Glutamatergic neuron (in vitro differentiated cells): ENCODE results near the gene CDK6. TPM values are rescaled to one million over a fixed set of nuclear protein-coding genes. Genes with fewer than 3 reads are reported as not detected.

ENCODE experiments used
- DNase-seq: peaks from one replicate; pipeline ENCODE4 v3.0.0; 2022
- H3K27ac Mint-ChIP-seq: one replicate; pipeline ENCODE4 v1.8.0; 2020; ENCODE audit warnings: mild to moderate bottlenecking, mixed read lengths, inconsistent platforms; ENCODE audit not compliant: unreplicated experiment
- H3K27me3 Mint-ChIP-seq: one replicate; pipeline ENCODE4 v1.8.0; 2020; ENCODE audit warnings: mild to moderate bottlenecking, moderate library complexity, mixed read lengths, inconsistent platforms; ENCODE audit not compliant: unreplicated experiment
- H3K36me3 Mint-ChIP-seq: one replicate; pipeline ENCODE4 v1.8.0; 2020; ENCODE audit warnings: mild to moderate bottlenecking, mixed read lengths, inconsistent platforms; ENCODE audit not compliant: unreplicated experiment
- H3K4me1 Mint-ChIP-seq: one replicate; pipeline ENCODE4 v1.8.0; 2020; ENCODE audit warnings: mild to moderate bottlenecking, low read depth, mixed read lengths, inconsistent platforms; ENCODE audit not compliant: unreplicated experiment
- H3K4me3 Mint-ChIP-seq: one replicate; pipeline ENCODE4 v1.8.0; 2020; ENCODE audit warnings: mild to moderate bottlenecking, mixed read lengths, inconsistent platforms; ENCODE audit not compliant: unreplicated experiment
- H3K9me3 Mint-ChIP-seq: one replicate; pipeline ENCODE4 v1.8.0; 2020; ENCODE audit warnings: mild to moderate bottlenecking, moderate library complexity, mixed read lengths, inconsistent platforms; ENCODE audit not compliant: unreplicated experiment
- total RNA-seq: library from RNA; stranded (reverse); fragmentation: NEBNext Ultra II Directional; extraction: Animal tissue kit (Norgen Biotek cat#: 25700); gene quantifications from one replicate; pipeline ENCODE4 v1.2.1, GENCODE V29; 2021; ENCODE audit not compliant: unreplicated experiment
- TF ChIP-seq, protein P1 (sequence below): fragments of 200-600 bp; sonication (generic); IDR thresholded peaks from one replicate; pipeline ENCODE4 v1.5.0; 2021; ENCODE audit not compliant: partially characterized antibody, unreplicated experiment

CDK6 gene
- total RNA-seq, 1 donor from 2014 or later: 111 TPM

DNA sequence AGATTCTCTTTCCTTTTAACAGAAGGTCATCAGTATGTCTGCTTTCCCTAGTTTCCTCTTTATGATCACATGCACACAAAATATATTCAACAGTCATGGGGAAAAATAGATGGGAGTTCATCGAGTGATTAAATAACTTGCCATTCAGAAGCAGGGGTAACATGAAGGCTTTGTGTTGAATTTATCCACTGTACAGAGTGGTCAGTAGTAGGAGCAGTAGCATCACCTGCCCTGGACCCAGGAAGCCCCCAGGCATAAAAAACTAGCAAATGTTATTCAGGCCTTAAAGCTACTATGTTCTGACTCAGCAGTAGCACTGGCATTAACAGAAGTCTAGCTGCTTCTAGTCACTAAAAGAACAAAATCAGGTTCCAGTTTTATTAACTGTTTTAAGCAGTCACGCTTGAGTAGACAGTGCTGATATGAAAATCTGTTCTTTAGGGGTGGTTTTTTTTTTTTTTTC lies 214.8 kb downstream of the CDK6 start:
- DNase-seq: no peak
- no peak overlapping the region for H3K4me3 Mint-ChIP-seq
- H3K27me3 Mint-ChIP-seq: no peaks in the 10 kb centered on the region
- peaks cover 15% of the 10 kb centered on the region for H3K4me1 Mint-ChIP-seq
- no peaks in the 10 kb centered on the region for H3K36me3 Mint-ChIP-seq
- no peaks in the 10 kb centered on the region for H3K9me3 Mint-ChIP-seq
- TF ChIP-seq, protein P1, sequence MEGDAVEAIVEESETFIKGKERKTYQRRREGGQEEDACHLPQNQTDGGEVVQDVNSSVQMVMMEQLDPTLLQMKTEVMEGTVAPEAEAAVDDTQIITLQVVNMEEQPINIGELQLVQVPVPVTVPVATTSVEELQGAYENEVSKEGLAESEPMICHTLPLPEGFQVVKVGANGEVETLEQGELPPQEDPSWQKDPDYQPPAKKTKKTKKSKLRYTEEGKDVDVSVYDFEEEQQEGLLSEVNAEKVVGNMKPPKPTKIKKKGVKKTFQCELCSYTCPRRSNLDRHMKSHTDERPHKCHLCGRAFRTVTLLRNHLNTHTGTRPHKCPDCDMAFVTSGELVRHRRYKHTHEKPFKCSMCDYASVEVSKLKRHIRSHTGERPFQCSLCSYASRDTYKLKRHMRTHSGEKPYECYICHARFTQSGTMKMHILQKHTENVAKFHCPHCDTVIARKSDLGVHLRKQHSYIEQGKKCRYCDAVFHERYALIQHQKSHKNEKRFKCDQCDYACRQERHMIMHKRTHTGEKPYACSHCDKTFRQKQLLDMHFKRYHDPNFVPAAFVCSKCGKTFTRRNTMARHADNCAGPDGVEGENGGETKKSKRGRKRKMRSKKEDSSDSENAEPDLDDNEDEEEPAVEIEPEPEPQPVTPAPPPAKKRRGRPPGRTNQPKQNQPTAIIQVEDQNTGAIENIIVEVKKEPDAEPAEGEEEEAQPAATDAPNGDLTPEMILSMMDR: no peak
- H3K27ac Mint-ChIP-seq: peak overlapping the region; percentile 41

DNA sequence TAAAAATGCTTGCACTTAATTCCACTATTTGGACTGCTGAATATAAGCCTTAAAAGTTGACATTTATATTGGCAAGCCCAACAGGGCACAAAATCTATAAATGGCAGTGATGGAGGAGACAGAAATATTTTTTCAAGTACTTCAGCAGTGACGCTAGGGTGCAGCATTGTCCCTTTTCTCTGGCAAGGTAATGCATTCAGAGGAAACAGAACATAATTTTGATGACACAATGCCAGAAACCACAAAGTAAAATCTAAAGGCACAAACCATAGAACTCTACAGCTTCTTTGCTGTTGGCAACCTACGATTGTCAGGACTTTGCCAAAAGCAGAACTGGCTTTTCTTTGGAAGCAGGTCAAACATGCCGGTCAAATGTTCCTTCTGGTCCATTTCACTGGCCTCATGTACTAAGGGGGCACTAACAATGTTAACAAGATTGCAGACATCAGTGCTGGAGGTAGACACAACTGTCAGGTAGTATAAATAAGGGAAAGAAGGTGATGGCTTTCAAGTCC lies 215.3 kb downstream of the CDK6 start:
- TF ChIP-seq, protein P1: peak; percentile 62
- Mint-ChIP-seq H3K36me3 (no peaks in the 10 kb centered on the region), H3K4me1 (peaks cover 19% of the 10 kb centered on the region), H3K9me3 (no peaks in the 10 kb centered on the region), H3K27ac (peak overlapping the region; percentile 41), H3K4me3 (no peak overlapping the region), H3K27me3 (no peaks in the 10 kb centered on the region)
- peak; percentile 65 for DNase-seq

DNA sequence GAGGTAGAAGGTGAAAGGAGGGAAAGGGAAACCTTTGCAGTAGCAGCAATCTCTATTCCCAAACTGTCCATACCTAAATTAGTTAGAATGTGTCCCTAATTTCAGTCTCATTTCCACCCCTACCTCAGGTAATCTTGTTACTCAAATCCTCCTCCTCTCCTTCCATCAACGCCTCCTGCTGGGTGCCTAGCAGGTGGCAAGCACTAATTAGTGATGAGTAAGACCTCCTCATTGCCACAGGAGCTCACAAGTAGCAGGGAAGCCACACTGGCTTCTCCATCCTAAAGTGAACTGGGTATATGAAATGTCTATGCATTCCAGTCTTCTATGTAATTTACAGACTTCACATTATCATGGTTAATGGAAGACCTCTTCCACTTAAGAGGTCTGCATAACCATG lies 220.5 kb downstream of the CDK6 start:
- no peak overlapping the region for H3K27ac Mint-ChIP-seq
- no peak for DNase-seq
- peak overlapping the region; percentile 67 for H3K4me3 Mint-ChIP-seq

DNA sequence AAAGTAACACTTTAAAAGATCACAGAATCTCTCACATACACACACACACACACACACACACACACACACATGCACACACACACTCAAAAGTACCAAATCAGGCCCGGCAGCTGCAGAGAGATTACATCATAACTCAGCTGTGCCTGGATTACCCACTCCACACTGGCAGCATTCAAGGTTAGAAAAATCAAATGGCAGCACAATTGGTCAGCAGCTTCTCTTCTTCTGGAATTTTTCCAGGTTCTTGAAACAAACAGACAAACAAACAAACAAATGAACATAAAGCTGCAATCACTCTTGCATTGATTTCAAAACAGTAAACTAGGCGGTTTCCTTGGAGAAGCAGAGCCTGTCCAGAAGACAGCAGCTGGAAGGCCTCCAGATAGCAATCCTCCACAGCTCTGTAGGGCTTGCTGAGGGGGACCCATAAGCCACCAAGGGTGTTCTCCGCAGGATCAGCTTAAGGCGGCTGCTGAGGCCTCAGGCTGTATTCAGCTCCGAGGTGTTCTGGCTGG lies 221.7 kb downstream of the CDK6 start:
- no peak for DNase-seq
- TF ChIP-seq, protein P1: no peak
- Mint-ChIP-seq H3K9me3 (peaks cover 3% of the 10 kb centered on the region), H3K27ac (no peak overlapping the region), H3K36me3 (no peaks in the 10 kb centered on the region), H3K4me3 (no peak overlapping the region), H3K27me3 (no peaks in the 10 kb centered on the region), H3K4me1 (peaks cover 17% of the 10 kb centered on the region)

More for the DNA sequence above, 220.5 kb downstream of the CDK6 start:
- Mint-ChIP-seq H3K36me3 (no peaks in the 10 kb centered on the region), H3K27me3 (no peaks in the 10 kb centered on the region), H3K4me1 (peaks cover 17% of the 10 kb centered on the region), H3K9me3 (peaks cover 3% of the 10 kb centered on the region)
- TF ChIP-seq, protein P1: no peak

DNA sequence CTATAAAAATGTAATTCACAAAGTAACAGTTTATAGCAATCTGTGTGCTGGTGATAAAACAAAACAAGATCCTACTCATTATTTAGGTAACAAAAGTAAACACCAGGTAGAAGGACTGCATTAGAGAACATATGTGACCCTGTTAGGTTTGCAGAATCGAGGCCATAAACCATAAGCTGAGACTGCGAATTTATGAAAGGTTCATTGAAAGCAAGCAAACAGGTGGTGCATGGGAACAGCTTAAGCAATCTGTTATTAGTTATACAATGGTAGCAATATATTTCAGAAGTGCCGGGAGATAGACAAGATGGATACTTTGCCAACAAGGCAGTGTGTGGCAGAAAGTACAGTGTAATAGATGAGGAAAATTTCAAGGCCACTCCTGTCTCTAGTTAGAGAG lies 222.7 kb downstream of the CDK6 start:
- Mint-ChIP-seq H3K36me3 (no peaks in the 10 kb centered on the region), H3K4me3 (no peak overlapping the region), H3K4me1 (peaks cover 17% of the 10 kb centered on the region)

More for the DNA sequence above, 222.7 kb downstream of the CDK6 start:
- Mint-ChIP-seq H3K9me3 (peaks cover 3% of the 10 kb centered on the region), H3K27ac (no peak overlapping the region), H3K27me3 (no peaks in the 10 kb centered on the region)
- no peak for DNase-seq
- TF ChIP-seq, protein P1: no peak
